Midbrain (tissue), 1 donor: Measurements from ENCODE around the gene CCNJL.

Experiments
- DNase-seq: peaks from one replicate; lab custom pipeline; 2025; lab: John Stamatoyannopoulos, UW

The CCNJL gene

GRCh38 chr5:160333721-160334120 is 21.4 kb upstream of the CCNJL start:
- no peak for DNase-seq

GRCh38 chr5:160330212-160330611 is 17.8 kb upstream of the CCNJL start:
- DNase-seq: no peak

GRCh38 chr5:160327818-160328217 is 15.5 kb upstream of the CCNJL start:
- DNase-seq: no peak

GRCh38 chr5:160326981-160327380 is 14.6 kb upstream of the CCNJL start:
- no peak for DNase-seq

GRCh38 chr5:160325716-160326115 is 13.4 kb upstream of the CCNJL start:
- DNase-seq: no peak

GRCh38 chr5:160324886-160325285 is 12.5 kb upstream of the CCNJL start:
- DNase-seq: no peak

GRCh38 chr5:160318409-160318808 is 6.0 kb upstream of the CCNJL start:
- no peak for DNase-seq

GRCh38 chr5:160317434-160317833 is 5.1 kb upstream of the CCNJL start:
- no peak for DNase-seq

GRCh38 chr5:160315968-160316367 is 3.6 kb upstream of the CCNJL start:
- no peak for DNase-seq

GRCh38 chr5:160312960-160313727 is 780 bp upstream of the CCNJL start:
- DNase-seq: no peak

GRCh38 chr5:160311491-160312133 is 752 bp downstream of the CCNJL start:
- DNase-seq: no peak

- no peak for DNase-seq
These were observed 1.6 kb downstream of the CCNJL start for GRCh38 chr5:160310552-160311295.

- peak; percentile 14 for DNase-seq
These were observed 2.2 kb downstream of the CCNJL start for GRCh38 chr5:160310140-160310539.

- no peak for DNase-seq
These were observed 5.7 kb downstream of the CCNJL start for GRCh38 chr5:160306696-160307095.

- no peak for DNase-seq
These were observed 7.0 kb downstream of the CCNJL start for GRCh38 chr5:160305319-160305718.

- no peak for DNase-seq
These were observed 8.7 kb downstream of the CCNJL start for GRCh38 chr5:160303690-160304089.

GRCh38 chr5:160298189-160298588 is 14.2 kb downstream of the CCNJL start:
- no peak for DNase-seq

GRCh38 chr5:160297776-160298175 is 14.6 kb downstream of the CCNJL start:
- DNase-seq: no peak

- DNase-seq: no peak
These were observed 15.4 kb downstream of the CCNJL start for GRCh38 chr5:160297004-160297403.

- no peak for DNase-seq
These were observed 15.9 kb downstream of the CCNJL start for GRCh38 chr5:160296496-160296895.

- no peak for DNase-seq
These were observed 18.3 kb downstream of the CCNJL start for GRCh38 chr5:160293901-160294561.

- DNase-seq: no peak
These were observed 19.0 kb downstream of the CCNJL start for GRCh38 chr5:160293386-160293785.
